CD4-positive, alpha-beta T cell treated with Interleukin-4 for 4 hours (primary cell): ENCODE results near the gene KRTAP1-3.
"Not testable (repeated sequence)": the region's sequence is repeated elsewhere in the genome, so short reads cannot be mapped to it uniquely, and the experiment has no call there.

ENCODE experiments used
- DNase-seq: peaks from one replicate; pipeline ENCODE4 v3.0.0-alpha.2; 2020

Gene KRTAP1-3

DNA sequence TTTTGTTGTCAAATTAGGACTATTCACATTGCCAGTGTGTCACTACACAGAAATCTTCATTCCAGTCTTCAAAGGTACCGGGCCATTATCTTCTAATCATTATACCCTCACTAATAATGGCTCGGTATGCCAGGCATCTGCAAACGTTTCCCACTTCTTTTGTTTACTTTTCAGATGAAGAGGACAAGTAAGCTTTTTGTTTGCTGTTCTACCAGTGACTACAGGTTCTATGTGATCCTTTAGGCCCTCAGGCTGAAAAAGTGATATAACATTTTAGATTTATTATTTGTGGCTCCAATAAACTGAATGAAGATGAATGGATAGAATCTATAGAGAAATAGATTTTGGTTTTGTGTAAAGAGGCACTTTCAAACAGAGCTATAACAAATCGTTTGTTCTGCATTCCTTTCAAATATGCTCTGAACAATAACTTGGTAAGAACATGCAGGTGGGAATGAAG is 25.3 kb downstream of the KRTAP1-3 start:
- DNase-seq = no peak

DNA sequence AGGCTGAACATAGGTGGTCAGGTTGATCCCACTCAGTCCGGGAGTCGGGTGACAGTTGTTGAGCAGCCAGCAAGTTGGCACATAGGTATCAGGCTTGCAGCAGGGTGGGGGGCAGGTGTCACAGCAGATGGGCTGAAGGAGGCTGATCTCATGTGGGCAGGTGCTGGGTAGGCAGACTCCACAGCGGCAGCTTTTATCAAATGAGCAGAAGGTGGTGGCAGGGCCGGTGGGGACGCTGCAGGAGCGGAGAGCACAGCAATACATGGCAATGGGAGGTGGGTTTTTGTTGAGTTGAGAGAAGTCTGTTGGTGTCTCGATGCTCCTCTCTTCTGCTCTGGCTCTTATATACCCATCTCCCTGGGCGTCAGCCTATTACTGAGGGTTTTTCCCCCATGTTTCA is 25.9 kb downstream of the KRTAP1-3 start, which contains the start of gene KRTAP3-1:
TSS of gene KRTAP3-1 (minus strand) at position 318 of the 400 bp plus-strand sequence. CDS start at position 264, 54 bp downstream.
- DNase-seq = no peak

DNA sequence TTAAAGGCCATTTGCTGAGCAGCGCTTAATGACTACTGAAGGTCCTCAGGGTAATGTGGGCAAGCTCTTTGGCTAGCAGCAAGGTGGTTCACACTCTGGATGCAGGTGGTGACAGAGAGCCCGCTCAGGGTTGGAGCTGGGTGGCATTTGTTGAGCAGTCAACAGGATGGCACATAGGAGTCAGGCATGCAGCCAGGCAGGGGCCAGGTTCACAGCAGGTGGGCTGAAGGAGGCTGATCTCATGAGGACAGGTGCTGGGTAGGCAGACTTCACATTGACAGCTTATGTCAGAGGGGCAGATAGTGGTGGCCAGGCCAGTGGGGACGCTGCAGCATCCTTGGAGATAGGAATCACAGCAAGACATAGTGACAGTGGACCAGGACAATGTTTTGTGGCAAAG is 30.3 kb downstream of the KRTAP1-3 start:
- no peak for DNase-seq

DNA sequence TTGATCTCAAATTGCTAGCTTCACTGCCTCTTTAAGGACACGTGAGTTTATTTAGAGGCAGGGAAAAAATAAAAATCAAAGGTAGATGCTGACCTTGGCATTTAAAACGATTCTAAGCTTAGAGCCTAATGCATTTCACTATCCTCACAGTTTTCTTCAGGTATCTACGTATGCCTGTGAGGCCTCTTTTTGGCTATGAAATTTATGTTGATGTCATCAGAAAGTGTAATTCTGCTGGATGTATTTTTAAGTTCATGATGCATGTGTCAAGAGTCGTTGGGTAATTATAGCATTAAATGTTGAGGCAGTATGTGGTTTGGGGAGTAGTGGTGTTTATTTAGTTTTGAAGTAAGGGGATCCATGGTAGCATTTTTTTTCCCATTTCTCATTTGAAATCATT is 30.7 kb downstream of the KRTAP1-3 start:
- no peak for DNase-seq

DNA sequence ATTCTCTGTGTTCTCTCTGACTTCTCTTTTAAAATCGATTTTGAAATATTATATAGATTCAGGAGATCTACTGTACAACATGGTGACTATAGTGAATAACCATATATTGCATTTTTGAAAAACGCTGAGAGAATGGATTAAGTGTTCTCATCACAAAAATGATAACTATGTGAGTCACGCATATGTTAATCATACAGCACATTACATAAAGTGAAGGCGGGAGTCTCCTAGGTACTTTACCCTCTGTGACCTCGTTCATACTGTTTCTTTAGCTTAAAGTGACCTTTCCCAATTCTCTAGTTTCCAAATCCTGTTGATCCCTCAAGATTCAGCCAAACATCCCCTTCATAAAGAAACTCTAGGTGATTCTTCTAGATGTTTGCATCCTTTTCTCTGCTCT is 31.9 kb downstream of the KRTAP1-3 start:
- DNase-seq = no peak

DNA sequence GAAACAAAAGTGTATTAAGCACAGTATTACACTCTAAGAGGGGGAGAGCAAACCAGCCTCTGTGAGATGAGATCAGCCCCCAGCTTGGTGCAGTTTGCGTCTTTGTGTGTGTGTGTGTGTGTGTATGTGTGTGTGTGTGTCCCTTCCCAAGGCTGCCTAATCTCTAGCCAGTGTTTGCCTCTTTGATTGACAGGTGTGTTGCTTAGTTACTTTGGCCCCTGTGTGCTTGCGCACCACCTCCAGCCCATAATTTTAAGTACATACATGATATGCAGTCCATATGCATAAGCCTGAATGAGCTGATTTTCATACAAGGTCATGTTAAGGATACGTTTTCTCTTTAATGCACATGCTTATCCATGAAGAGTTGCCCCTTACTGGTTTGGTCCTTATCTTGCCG is 32.9 kb downstream of the KRTAP1-3 start:
- DNase-seq = no peak

DNA sequence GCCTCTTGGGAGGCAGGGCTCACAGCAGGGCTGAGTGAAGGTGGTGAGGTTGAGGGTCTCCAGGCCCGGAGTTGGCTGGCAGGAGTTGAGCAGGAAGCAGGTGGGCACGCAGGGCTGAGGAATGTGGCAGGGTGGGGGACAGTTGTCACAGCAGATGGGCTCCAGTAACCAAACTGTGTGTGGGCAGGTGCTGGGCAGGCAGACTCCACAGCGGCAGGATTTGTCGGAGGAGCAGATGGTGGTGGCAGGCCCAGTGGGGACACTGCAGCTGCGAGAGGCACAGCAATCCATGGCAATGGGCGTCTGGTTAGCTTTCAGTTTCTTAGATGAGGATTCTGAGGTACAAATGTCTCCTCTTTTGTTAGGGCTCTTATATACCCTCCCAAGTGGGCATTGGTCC is 35.1 kb downstream of the KRTAP1-3 start, which contains the start of gene KRTAP3-2:
TSS of gene KRTAP3-2 (minus strand) at position 344 of the 400 bp plus-strand sequence. CDS start at position 291, 53 bp downstream.
- DNase-seq = not testable (repeated sequence)

DNA sequence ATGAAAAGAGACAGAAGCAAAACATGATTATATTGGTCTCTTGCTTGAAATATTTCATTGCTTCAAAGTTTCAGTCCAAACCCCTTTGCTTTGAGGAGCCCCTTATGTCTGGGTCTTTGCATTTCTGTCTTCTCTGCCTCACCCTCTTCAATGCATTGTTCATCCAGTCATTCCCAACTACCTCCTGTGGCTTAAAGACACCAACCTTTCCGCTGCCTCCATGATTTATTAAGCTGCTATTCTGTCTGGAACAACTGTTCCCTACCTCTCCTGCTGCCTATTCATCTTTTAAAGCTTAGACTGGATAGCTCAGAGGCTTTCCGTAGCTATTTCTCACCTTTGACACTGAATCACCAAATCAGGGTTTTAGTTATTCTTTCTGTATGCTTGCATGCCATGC is 37.3 kb downstream of the KRTAP1-3 start:
- no peak for DNase-seq

DNA sequence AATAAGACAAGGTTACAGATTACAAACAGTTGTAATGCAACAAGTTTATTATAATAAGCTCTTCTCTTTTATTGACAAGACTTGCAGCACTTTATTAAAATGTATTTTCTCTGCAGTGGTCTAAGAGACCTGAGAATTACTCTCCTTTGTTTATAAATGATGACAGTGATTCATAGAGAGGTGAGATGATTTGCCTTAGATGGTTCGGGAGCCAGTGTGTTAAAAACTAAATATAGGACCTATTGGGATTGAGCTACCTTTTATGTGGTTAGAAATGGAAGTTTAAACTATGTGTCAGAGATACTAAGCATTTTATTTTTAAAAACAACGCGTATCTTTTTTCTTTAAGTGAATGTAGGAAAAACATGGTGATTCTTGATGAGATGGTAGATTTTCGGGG is 37.8 kb downstream of the KRTAP1-3 start:
- DNase-seq = no peak

DNA sequence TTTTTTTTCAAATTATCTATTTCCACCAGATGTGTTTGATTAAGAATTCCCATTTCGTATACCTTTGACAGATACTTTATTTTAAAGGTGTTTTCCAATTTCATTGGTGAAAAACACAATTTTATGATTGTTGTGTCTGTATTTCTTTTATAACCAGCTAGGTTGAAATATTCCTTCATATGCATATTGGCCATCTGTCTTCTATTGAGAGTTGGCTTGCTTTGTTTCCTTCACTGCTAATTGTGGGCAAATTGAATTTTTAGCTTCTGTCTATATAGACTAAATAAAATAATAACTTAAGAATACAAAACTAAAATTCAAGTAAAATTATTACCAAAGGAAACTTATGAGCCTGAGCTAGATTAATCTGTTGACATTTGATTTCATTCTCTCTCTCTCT is 39.6 kb downstream of the KRTAP1-3 start:
- DNase-seq = no peak

DNA sequence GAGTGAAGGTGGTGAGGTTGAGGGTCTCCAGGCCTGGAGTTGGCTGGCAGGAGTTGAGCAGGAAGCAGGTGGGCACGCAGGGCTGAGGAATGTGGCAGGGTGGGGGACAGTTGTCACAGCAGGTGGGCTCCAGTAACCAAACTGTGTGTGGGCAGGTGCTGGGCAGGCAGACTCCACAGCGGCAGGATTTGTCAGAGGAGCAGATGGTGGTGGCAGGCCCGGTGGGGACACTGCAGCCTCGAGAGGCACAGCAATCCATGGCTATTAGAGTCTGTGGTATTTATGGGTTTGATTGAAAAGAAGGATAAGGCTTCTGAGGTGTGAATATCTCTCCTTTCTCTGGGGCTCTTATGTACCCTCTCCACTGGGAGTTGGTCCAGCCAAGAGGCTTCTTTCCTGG is 40.8 kb downstream of the KRTAP1-3 start, which contains the start of gene KRTAP3-3:
TSS of gene KRTAP3-3 (minus strand) at position 326 of the 400 bp plus-strand sequence. CDS start at position 259, 67 bp downstream.
- no peak for DNase-seq

DNA sequence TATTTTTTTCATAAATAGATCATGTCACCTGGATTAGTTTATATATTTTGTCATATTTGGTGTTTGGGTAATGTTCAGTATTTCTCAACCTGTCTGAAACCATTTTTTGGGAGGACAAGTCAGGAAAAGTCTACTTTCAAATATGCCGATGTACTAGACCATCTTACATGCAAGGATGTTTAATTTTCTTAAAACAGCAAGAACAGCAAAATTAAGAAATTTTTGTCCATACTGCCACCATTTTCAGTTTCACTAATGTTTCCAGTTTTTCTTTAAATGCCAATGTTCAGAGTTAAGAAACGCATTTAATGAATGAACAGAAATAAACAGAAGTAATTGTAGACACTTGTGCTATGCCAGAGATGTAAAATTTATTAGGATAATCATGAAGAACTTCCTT is 41.6 kb downstream of the KRTAP1-3 start:
- no peak for DNase-seq

DNA sequence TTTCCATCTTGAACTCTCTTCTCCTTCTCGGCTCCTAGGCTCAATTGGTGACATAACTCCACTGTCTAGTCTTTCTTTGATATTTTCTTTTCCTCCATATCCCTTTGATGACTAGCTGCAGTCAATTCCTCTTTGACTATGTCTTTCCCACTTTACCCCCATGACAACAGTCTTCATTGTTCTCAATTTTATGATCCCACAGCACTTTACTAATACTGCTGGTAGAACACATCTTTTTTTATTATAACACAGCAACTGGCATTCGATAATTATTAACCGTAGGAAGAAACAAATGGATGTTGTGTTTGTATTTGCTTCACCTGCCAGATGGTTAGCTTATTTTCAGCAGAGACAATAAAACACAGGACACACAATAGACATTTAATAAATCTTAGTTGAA is 42.0 kb downstream of the KRTAP1-3 start:
- no peak for DNase-seq

DNA sequence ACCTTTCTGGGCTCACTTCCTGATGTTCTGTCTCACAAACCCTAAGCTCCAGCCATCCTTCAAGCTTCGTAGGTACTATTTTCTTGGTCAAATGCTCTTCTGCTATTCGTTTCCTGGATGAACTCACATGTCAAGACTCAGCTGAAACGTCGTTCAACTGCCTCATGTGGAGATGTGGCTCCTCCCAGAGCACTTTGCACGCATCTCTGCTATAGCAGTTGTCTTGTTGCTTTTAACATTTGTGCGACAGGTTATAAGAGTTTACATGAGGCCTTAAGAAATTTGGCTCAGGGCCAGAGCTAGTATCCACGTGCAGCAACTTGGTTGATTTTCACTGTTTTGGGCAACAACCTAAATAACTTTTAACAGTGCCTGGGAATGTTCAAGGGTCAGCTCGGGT is 47.8 kb downstream of the KRTAP1-3 start:
- no peak for DNase-seq

DNA sequence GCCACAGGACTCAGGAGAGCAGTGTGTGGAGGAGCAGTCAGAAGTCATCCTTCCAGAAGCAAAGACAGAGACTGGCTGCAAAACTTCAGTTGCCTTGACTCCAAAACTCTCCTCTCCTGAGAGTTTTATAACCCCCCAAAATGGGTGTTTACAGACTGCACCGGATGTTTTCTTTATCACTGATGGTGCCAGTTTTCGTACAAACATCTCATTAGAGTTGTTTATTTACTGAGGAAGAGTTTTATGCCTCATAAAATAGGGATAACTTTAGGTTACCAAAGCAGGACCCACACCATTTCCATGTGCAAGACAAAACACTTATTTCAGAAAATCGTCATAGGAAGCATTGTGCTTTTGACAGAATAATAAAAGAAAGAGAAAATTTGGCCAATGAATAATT is 50.4 kb downstream of the KRTAP1-3 start, which contains the start of gene KRT40:
TSS of gene KRT40 (minus strand) at position 101 of the 400 bp plus-strand sequence. CDS start at position 48, 53 bp downstream.
- no peak for DNase-seq
